NCI-H1930 (cell line): ENCODE measurements around the gene ARPC4.

Experiments used
- DNase-seq, 2 experiments: peaks; one replicate each; lab custom pipeline; 2025; lab: John Stamatoyannopoulos, UW

Gene ARPC4

GRCh38 chr3:9793161-9793781 is 389 bp downstream of the ARPC4 start:
- no peak for DNase-seq

- no peak for DNase-seq
These were observed 1.5 kb downstream of the ARPC4 start for GRCh38 chr3:9794400-9794799.

- DNase-seq: no peak
These were observed 2.3 kb downstream of the ARPC4 start for GRCh38 chr3:9795207-9795606.

GRCh38 chr3:9797196-9797945 is 4.5 kb downstream of the ARPC4 start:
- no peak for DNase-seq

- no peak for DNase-seq
These were observed 7.6 kb downstream of the ARPC4 start for GRCh38 chr3:9800529-9800928.

GRCh38 chr3:9803494-9803893 is 10.6 kb downstream of the ARPC4 start:
- DNase-seq: no peak

- DNase-seq: no peak
These were observed 12.1 kb downstream of the ARPC4 start for GRCh38 chr3:9804996-9805395.

GRCh38 chr3:9806137-9806536 is 13.3 kb downstream of the ARPC4 start:
- no peak for DNase-seq

GRCh38 chr3:9806688-9807589 is 14.1 kb downstream of the ARPC4 start:
- DNase-seq: no peak

- no peak for DNase-seq
These were observed 15.1 kb downstream of the ARPC4 start for GRCh38 chr3:9807981-9808344.

GRCh38 chr3:9808345-9809037 is 15.6 kb downstream of the ARPC4 start:
- DNase-seq: peak; percentile 12 to 20

- no peak for DNase-seq
These were observed 16.3 kb downstream of the ARPC4 start for GRCh38 chr3:9809239-9809614.

- peak; percentile 20 to 34 for DNase-seq
These were observed 16.9 kb downstream of the ARPC4 start, which contains the start of gene TTLL3 for GRCh38 chr3:9809615-9810432. TSS of gene TTLL3 (plus strand) at chr3:9810262. CDS start at chr3:9810662, 400 bp downstream.

GRCh38 chr3:9810433-9810770 is 17.5 kb downstream of the ARPC4 start:
- no peak for DNase-seq

- no peak for DNase-seq
These were observed 18.0 kb downstream of the ARPC4 start for GRCh38 chr3:9810846-9811245.

- DNase-seq: no peak
These were observed 20.1 kb downstream of the ARPC4 start for GRCh38 chr3:9812870-9813483.

- DNase-seq: no peak
These were observed 23.1 kb downstream of the ARPC4 start for GRCh38 chr3:9815986-9816385.

GRCh38 chr3:9817436-9817835 is 24.6 kb downstream of the ARPC4 start:
- DNase-seq: no peak

- no peak for DNase-seq
These were observed 25.9 kb downstream of the ARPC4 start for GRCh38 chr3:9818666-9819335.

GRCh38 chr3:9820543-9820942 is 27.7 kb downstream of the ARPC4 start:
- DNase-seq: no peak
